Islet precursor cell (in vitro differentiated cells): ENCODE results near the gene RNASE11.
"Not testable (repeated sequence)": the region's sequence is repeated elsewhere in the genome, so short reads cannot be mapped to it uniquely, and the experiment has no call there.

ENCODE experiments used
- DNase-seq: peaks from one replicate; pipeline ENCODE4 v3.0.0-alpha.2; 2018

Gene RNASE11

DNA sequence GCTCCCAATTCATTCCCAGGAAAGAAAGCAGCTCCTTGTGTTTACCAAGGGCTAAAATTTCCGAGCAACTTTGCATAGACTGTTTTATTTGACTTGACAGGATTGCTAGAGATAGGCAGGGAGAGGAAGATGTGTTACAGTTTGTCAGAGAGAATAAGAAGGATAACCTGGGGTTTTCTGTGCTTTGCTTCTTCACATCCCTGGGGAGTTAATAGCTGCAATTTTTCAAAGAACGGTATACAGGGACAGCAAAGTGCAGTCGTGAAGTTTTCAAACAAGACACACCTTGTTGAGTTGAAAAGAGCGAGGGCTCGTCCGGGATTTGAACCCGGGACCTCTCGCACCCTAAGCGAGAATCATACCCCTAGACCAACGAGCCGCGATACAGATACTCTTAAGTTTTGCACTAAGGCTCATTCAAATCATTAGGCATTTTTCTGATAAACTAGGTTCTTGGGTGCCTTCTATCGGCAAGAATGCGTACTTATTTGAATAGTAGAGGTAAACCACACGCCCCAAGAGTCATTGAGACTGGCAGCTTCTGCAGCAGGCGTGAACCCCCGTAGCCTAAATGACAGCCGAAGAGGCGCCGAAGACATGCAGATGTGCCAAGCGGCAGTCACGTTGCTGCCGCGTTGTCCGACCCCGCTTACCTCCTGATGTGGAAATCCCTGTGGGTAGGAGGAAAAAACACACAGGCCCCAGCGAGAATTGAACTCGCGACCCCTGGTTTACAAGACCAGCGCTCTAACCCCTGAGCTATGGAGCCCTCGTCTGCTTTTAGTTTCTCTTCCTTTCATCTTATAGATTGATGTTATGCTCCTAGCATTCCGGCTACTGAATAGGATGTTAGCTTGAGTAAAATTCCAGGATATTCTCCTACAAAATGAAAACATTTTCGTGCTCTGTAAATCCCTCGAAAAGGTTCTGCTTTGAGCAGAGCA, 25.6 kb upstream of the RNASE11 start:
- peak; percentile 98 for DNase-seq

DNA sequence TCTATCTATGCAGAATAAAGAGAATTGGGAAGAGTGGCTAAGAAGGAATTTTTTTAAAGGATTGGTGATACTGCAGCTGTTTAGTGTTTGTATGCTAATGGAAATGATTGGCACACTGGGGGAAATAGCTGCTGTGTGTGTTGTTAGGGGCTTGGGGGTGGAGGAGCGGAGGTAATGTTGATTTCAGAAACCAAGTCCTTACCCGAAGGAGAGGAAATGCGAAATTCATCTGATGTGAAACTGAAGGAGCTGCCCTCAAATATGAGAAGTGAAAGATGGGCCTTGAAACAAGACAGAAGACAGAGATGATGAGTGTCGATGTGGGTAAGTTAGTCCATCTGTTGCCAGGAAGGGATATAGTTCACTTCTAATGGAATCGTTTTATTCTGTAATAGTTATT, 24.6 kb upstream of the RNASE11 start:
- DNase-seq: no peak

DNA sequence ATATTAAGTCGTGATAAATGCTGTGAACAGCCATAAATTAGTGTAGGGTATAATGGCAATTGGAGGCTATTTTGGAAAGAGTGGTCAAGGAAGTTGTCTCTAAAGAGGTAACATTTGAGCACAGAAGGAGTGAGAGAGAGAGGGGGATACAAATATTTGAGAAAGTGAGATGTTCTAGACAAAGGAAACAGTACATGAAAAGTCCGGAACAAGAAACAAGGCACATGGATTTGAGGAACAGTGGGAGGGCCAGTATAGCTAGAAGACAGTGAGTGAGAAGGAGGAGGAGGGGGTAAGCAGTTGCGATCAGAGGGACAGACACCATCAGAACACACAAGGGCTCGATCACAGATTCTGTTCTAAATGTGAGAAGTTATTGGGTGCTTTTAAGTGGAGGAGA, 23.5 kb upstream of the RNASE11 start:
- DNase-seq: no peak

DNA sequence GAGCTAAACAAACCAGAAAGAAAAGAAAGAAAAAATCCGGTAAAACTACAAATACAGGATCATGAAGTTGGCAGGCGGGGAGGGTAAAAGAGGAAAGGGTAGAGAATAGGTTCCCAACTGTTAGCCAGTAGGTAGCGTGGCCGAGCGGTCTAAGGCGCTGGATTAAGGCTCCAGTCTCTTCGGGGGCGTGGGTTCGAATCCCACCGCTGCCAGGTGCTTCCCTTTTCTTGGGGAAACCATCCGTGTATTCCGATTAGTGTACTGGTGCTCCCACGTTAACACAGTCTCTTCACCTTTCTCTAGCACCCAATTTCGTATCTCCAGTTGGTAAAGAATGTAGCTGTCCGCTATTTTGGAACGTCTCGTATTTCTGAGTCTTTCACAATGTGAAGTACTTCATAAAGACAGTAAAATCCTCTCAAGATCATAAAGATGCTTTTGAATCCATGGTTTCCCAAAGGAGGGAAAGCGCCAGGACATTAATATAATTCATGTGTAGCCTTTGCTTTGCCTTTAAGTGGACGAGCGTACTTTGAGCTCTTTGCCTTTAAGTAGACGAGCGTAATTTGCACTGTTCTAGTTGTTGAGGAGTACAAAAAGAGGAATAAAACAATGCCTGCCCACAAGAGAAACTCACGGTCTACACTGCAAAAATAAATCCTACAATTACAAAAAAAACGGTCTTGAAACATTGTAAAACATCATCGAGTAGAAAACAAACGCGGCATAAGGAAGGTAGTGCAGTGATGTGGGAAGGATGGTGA, 22.4 kb upstream of the RNASE11 start:
- DNase-seq: peak; percentile 89

DNA sequence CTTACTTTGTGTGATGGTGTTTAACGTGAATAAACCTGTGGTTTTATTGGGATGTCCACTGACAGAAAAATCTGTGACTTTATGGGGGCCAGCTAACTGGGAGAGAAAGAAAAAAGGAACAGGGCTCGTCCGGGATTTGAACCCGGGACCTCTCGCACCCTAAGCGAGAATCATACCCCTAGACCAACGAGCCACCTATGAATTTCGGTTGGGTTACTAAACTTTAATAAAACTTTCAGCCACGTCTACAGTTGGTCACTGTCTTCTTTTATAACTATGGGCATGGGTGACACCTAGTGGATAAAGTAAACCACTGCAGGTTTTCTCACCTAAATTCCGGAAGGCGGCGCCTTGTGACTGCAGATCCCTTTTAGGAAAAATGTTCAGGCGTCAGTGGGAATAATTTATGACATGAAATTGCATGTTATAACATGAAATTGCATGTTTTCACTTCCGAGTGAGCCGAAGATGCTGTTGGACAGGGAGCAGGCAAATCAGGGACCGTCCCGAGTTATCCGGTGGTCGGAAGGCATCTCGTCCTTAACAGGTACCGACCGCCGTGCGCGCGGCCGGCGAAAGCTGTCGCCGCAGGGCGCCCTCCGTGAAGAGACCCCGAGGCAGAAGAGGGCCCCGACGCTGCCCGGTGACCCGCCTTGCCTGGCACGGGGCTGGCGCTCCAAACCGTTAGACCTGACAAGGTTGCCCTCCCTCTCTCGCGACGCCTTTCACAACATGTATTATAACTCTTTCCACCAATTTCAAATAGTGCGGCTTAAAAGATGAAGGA, 21.6 kb upstream of the RNASE11 start:
- peak; percentile 88 for DNase-seq

DNA sequence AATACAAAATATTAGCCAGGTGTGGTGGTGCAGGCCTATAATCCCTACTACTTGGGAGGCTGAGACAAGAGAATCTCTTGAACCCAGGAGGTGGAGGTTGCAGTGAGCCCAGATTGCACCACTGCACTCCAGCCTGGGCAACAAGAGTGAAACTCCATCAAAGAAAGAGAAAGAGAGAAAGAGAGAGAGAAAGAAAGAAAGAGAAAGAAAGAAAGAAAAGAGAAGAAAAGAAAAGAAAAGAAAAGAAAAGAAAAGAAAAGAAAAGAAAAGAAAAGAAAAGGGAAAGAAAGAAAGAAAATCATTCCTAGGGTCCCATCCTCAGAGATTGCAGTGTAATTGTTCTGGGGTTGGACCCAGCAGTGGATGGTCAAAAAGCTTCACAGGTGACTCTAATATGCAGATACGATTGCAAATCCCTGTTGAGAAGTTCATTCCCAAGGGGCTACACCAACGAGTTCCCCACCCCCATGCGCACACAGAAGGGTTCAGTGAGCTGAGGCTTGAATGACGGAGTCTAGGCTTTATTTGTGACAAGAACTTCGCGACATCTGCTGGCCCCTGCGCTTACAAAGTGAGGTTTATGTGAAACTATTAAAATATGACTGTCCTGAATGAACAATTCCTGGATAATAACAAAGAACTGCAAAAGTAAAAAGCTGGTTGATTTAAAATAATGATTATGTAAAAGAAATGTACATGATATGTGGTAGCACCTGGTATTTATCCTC, 20.7 kb upstream of the RNASE11 start:
- DNase-seq: no peak

DNA sequence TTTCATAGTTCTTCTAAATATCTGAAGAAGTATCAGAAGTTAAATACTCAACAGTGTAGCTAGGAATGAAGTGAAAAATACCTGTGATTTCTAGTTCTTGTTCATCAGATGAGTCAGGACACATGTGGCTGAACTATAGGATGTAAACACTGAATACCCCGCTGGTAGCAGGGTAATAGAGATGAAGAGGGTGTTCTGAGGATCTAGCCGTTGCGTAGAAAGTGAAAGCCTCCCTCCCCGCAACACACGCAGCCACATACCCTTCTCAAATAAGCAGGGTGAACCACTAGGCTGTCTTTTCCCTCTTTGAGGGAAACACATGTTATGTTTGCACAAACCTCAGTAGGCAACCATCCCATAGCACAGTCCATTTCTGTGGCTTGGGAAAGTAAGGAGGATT, 19.8 kb upstream of the RNASE11 start:
- DNase-seq: no peak

DNA sequence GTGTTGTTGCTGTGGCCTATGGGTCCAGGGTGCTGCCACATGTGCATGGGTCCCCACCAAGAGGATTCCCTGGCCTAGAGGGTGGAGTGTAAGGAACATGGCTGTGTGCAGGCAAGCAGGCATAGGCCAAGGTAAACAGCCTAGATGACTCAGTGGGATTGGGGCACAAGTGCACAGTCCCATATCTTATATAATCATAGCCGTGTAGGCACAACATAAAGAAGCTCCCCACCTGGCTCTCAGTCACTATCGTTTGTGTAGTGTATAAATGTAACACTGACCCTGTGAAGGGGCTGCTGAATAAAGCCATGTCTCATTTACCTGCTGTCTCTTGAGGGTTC, 19.1 kb upstream of the RNASE11 start:
- DNase-seq: no peak

DNA sequence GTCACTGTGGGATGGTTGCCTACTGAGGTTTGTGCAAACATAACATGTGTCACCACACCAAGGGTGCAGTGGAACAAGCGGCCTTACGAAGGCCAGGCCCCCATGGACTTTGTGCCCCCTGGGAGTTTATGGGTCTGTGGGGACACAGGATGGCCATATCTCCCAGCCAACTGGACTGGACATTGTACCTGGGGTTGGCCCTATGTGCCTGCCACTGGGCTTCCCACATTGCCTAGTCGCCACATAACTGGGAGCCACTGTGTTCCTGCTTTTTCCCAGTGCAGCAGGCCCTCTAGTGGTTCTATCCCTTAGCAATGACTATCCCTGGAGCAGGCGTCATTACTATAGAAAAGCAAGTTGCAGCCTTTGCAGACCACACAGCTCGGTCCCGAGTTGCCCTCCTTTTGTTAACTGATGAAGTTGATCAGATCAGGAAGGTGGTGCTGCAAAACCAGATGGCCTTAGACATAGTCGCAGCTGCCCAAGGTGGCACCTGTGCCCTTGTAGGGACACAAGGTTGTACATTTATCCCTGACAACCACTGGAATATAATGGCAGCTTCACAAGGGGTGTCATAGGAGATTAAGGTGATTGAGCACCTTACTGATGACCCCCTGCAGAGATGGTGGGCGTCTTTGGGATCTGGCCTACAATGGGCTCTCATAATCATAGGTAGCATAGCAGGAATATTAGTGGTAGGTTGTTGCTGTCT, 18.5 kb upstream of the RNASE11 start:
- peak; percentile 76 for DNase-seq

DNA sequence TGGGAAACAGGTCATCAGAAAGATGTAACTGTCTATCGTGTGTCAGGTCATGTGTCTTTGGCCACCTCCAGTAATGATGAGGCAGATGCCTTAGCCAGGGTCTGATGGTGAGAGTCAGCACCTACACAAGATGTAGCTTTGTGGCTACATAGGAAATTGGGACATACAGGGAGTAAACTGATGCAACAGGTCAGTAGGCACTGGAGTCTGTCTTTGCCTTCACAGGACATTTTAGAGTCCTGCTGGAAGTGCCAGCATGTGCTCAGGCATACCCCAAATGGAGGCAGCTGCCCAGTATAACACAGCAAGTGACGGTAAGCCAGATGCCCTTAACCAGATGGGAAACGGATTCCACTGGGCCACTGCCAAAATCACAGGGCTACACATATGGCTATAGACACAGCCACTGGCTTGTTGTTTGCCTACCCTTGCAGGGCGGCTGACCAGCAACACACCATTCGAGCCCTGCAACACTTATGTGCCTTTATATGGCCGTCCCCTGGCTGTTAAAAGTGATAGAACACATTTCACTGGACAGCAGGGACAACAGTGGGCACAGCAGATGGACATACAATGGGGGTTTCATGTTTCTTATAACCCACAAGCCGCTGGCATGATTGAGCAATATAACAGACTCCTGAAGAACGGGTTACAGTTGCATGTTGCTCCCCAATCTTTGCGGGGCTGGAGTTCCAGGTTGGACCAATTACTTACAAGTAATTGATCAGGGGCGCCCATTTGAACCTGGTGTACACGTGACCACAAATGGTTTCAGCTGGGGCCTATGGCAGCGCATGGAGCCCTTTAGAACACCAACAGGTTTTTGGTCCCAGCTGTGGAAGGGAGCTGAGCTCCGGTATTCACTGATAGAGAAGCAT, 16.3 kb upstream of the RNASE11 start:
- DNase-seq: no peak

DNA sequence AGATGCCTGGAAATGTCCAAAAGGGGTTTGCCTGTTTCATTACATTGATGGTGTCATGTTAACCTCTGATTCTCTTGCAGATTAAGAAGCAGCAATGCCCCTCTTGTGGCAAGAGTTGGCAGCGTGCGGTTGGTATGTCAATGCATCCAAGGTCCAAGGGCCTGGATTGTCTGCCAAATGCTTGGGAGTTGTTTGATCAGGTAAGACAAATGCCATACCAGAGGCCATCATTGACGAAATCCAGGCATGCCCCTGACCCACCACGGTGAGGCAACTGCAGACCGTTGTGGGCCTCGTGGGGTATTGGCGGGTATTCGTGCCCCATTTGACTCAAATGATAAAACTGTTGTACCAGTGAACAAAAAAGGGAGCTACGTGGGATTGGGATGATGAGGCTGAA, 14.8 kb upstream of the RNASE11 start:
- no peak for DNase-seq

DNA sequence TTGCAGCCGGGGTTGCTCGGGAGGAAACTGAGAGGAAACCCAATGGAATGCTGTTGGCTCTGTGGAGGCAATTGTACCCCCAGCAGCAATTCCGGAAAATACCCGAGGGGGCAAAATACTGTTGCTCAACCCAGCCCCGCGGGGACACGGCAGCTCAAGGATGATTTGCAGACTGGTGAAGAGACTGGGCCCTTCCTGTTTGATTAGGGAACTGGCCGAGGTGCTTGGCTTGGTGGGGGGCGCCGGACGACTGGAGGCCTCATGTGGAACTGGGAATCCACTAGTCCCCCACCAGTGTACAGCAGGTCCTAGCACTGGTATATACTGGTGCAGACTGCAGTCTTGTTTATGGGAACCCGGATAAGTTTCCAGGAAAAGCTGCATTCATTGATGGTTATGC, 13.7 kb upstream of the RNASE11 start:
- DNase-seq: no peak

DNA sequence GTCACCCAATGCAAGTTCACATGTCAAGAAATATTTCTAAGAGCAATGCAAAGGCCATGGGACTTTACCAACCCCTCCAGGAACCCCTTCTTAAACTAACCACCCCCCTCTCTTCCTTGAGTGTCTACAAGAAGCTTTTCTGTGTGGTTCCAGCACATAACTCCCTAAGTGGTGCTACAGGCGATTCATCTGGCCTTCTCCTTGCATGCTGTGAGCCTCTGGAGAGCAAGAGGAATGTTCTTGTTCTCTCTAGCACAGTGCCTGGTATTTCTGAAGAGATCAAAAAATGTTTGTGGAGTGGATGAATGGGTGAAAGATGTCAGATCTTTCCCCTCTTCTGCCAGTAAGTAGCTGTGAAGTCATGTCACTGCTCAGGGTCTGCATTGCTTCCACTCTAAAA, 9.3 kb upstream of the RNASE11 start:
- no peak for DNase-seq

DNA sequence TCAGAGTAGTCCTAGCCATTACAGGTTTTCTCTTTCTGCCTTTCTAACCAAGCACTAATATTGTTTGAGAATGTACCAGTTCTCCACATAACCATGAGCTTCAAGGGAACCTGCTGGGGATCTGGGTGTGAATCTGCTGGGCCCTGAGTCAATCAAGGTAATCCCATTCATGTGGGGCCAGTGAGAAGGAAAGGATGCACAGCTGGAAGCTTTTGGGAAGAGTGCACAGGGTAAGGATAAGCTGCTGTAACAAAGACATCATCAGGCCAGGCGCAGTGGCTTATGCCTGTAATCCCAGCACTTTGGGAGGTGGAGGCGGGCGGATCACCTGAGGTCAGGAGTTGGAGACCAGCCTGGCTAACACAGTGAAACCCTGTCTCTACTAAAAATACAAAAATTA, 7.9 kb upstream of the RNASE11 start:
- DNase-seq: not testable (repeated sequence)

DNA sequence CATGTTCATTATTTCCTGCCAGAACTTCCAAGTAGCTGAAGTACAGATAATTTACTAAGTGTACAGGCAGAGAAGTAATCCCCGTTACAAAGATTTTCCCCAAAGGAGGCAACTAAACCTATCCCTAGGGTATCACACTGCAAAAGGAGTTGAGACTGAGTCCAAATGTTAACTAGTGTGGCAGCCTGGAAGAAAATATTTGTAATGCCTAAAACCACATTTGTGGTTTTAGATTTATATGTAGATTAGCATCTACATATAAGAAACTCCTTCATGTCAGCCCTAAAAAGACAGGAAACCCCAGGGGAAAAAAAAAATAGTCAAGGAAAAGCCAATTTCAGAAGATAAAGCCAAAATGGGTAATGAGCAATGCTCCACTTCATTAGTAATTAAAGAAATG, 4.8 kb upstream of the RNASE11 start:
- no peak for DNase-seq

DNA sequence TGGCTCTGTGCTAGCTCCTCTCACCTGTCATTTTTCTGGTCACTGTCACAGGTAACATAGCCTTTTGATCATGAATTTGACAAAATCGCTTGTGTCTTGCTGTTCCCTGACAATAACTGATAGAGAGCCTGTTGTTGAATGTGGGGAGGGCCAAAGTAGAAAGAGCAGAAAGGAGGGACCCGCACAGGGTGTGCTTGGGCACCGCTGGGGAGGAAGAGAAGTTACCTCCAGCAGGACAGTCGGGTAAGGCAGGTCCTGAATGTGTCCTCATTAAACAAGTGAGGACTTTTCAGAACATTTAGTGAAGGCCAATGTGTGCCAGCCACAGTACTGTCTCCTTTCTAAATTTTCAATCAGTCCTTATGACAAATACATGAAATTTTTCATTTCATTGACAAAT, 3.4 kb upstream of the RNASE11 start, which contains the start of gene RNASE12:
Gene RNASE12, minus strand, starts transcription at position 142 of the 400 bp plus-strand sequence. CDS start 653 bp downstream, outside the sequence.
- DNase-seq: no peak

DNA sequence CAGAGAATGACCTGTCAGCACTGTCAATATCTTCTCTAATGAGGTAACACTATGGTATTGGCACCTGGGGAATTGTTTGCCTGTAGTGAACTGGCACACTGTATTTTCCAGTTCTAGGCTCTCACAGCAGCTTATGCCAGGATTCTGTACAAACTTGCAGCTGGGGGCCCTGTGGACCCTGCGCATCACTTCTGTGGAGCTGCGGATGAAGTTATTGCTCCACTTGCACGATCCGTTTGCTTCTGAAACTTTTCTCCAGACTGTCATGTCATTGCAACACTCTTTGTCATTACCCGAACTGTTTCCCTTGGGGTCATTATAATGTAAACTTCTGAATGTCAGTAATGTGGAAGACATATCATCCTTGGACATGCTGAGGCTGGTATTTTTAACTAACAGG, 3.9 kb downstream of the RNASE11 start:
- no peak for DNase-seq

DNA sequence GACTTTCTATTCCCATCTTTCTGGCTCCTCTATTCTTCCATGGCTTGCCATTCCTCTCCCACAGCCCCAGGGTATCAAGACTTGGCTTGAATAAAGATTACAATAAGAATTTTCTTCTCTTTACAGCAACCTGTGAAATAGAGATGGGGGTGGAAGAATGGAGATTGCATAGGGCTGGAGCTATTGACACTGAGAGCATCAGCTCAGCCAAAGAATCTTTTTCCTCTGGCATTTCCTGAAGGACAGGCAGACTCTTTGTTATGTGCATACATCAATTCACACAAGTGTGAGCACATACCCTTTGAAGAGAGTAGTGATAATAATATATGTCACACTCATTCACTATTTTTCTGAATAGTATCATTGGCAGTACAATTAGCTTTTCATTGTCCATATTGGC, 4.7 kb downstream of the RNASE11 start:
- no peak for DNase-seq

DNA sequence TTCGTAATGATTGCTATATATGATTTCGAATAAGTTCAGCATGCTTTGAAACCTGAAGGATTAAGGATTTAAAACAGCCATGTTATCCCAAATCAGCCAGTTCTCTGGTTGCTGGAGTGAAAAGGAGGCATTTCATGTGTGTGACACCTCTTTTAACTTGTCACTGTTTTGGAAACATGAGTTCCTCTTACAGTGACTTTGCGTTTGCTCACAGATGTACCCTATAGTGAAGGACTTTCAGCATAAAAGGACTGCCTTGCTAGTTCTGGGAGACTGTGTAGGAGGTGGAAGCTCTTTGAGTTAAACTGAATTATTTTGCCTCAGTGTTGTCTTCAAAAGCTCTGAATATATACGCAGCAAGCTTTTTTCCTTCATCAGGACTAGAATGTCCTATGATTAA, 7.6 kb downstream of the RNASE11 start:
- no peak for DNase-seq

DNA sequence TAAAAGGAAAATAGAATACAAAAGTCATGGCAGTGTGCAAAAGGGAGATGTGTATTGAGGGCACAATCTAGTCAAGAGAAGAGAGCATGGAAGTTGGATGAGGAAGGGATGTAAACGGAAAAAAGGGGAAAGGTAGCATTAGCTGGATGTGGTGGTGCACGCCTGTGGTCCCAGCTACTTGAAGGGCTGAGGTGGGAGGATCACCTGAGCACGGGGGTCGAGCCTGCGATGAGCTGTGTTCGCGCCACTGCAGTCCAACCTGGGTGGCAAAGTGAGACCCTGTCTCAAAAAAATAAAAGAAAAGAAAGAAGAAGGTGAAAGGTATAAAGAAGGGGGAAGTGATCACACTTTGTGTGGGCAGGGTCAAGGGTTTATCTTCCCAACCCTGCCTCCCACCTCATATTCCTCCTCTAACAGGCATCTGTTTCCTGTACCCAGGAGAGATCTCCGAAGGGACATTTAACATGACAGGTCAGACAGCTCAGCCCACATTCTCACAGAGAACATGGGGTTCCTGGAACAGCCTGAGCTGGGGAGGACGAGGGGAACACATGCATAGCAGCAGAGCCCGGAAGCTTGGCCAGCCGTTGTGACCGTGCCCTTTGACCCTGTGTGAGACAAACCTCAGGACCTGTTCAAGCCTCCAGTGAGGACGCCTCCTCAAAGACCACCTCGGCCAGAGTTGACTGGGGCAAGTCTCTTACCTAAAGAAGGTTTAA, 8.9 kb downstream of the RNASE11 start:
- DNase-seq: no peak
